Measurements from ENCODE around the gene DOLPP1. TPM values are rescaled to one million over a fixed set of nuclear protein-coding genes. Genes with fewer than 3 reads are reported as not detected.

DOLPP1 gene
- total RNA-seq, 1 donor from 2014 or later = 13.2 TPM

GRCh38 chr9:129131300-129132145, 50.6 kb downstream of the DOLPP1 start:
- ATAC-seq (peak; percentile 97), DNase-seq (peak; percentile 90)
- Histone ChIP-seq H3K27ac (no peak overlapping the region), H3K4me1 (peaks cover 3% of the 10 kb centered on the region), H3K4me3 (no peak overlapping the region), H3K36me3 (peaks cover 71% of the 10 kb centered on the region), H3K9me3 (no peaks in the 10 kb centered on the region), H3K27me3 (no peaks in the 10 kb centered on the region)
- peak; percentile 99 for TF ChIP-seq CTCF (IDR thresholded peaks at IDR 0.05)
- intact Hi-C loops (cut with DNase I) = no loop called here

- intact Hi-C loops (cut with DNase I) = no loop called here
- no peak overlapping the region for H3K27ac ChIP-seq
- H3K36me3 ChIP-seq = peaks cover 72% of the 10 kb centered on the region
- no peaks in the 10 kb centered on the region for H3K27me3 ChIP-seq
- H3K4me1 ChIP-seq = peaks cover 14% of the 10 kb centered on the region
- H3K4me3 ChIP-seq = no peak overlapping the region
- ATAC-seq = no peak
- DNase-seq = no peak
- H3K9me3 ChIP-seq = no peaks in the 10 kb centered on the region
- TF ChIP-seq CTCF (IDR thresholded peaks at IDR 0.05) = no peak
These were observed 52.2 kb downstream of the DOLPP1 start for GRCh38 chr9:129133082-129133481.

- Histone ChIP-seq H3K4me3 (no peak overlapping the region), H3K36me3 (peaks cover 51% of the 10 kb centered on the region), H3K4me1 (peaks cover 34% of the 10 kb centered on the region), H3K27me3 (no peaks in the 10 kb centered on the region), H3K27ac (no peak overlapping the region), H3K9me3 (no peaks in the 10 kb centered on the region)
- DNase-seq = no peak
- TF ChIP-seq CTCF (IDR thresholded peaks at IDR 0.05) = no peak
- intact Hi-C loops (cut with DNase I) = loop anchor here (5.0 kb wide), 1 partner anchor 482 kb away; no protein-coding TSS in a partner anchor
- ATAC-seq = no peak
These were observed 54.6 kb downstream of the DOLPP1 start for GRCh38 chr9:129135476-129135875.

- Histone ChIP-seq H3K36me3 (peaks cover 43% of the 10 kb centered on the region), H3K27me3 (no peaks in the 10 kb centered on the region), H3K4me3 (no peak overlapping the region), H3K27ac (peak overlapping the region; percentile 100), H3K9me3 (no peaks in the 10 kb centered on the region), H3K4me1 (peaks cover 45% of the 10 kb centered on the region)
- intact Hi-C loops (cut with DNase I) = loop anchor here (5.0 kb wide), 1 partner anchor 481 kb away; no protein-coding TSS in a partner anchor
- DNase-seq (no peak), ATAC-seq (no peak)
- no peak for TF ChIP-seq CTCF (IDR thresholded peaks at IDR 0.05)
These were observed 55.6 kb downstream of the DOLPP1 start for GRCh38 chr9:129136446-129137035.

- intact Hi-C loops (cut with DNase I) = loop anchor here (5.0 kb wide), 1 partner anchor 480 kb away; no protein-coding TSS in a partner anchor
- DNase-seq = no peak
- ATAC-seq = no peak
- Histone ChIP-seq H3K9me3 (no peaks in the 10 kb centered on the region), H3K36me3 (peaks cover 42% of the 10 kb centered on the region), H3K27me3 (no peaks in the 10 kb centered on the region), H3K4me1 (peaks cover 52% of the 10 kb centered on the region), H3K27ac (peak overlapping the region; percentile 100), H3K4me3 (no peak overlapping the region)
- TF ChIP-seq CTCF (IDR thresholded peaks at IDR 0.05) = no peak
These were observed 56.6 kb downstream of the DOLPP1 start for GRCh38 chr9:129137292-129138143.

Measured in upper lobe of right lung (tissue), 1 donor.